Spinal cord (tissue), 10 donors: Measurements from ENCODE around the gene ODC1. TPM values are rescaled to one million over a fixed set of nuclear protein-coding genes. Genes with fewer than 3 reads are reported as not detected.
A peak's percentile ranks its signal among the peaks of the same experiment; 100 is the strongest.

Experiments
- DNase-seq, 6 donors: peaks; one replicate each; pipeline versions ENCODE4 v3.0.0 to v3.0.0-alpha.2; 2013 to 2015; ENCODE audit warnings: low spot score in 6 of 6, low read depth in 4 of 6
- H3K27ac ChIP-seq: one replicate; pipeline ENCODE4 v1.5.1; 2013; ENCODE audit warnings: low read depth, low read length, control low read depth
- H3K27me3 ChIP-seq: one replicate; pipeline ENCODE4 v1.6.1; 2013; ENCODE audit warnings: low read length; ENCODE audit not compliant: control insufficient read depth, insufficient read depth
- H3K36me3 ChIP-seq: one replicate; pipeline ENCODE4 v1.6.1; 2013; ENCODE audit warnings: low read length; ENCODE audit not compliant: control insufficient read depth, insufficient read depth
- H3K4me1 ChIP-seq: one replicate; pipeline ENCODE4 v1.6.1; 2013; ENCODE audit warnings: low read length; ENCODE audit not compliant: control insufficient read depth, insufficient read depth
- H3K4me3 ChIP-seq: one replicate; pipeline ENCODE4 v1.5.1; 2013; ENCODE audit warnings: low read depth, low read length, control low read depth
- H3K9me3 ChIP-seq: one replicate; pipeline ENCODE4 v1.6.1; 2013; ENCODE audit warnings: low read length; ENCODE audit not compliant: control insufficient read depth, insufficient read depth
- WGBS: methylation state at CpG from one replicate; pipeline ENCODE4 v1.1.5; 2013; ENCODE audit warnings: missing lambda C conversion rate; ENCODE audit not compliant: insufficient coverage; 5-methylcytosine and 5-hydroxymethylcytosine counted together
- polyA plus RNA-seq, 2 donors: library from polyadenylated mRNA; unstranded; fragments of 120-200 nt; gene quantifications; one replicate each; pipeline ENCODE4 v1.2.1, GENCODE V29; 2013; ENCODE audit not compliant: insufficient read length in 2 of 2
- total RNA-seq, 2 donors: library from RNA; depleted of rRNA in 1 of 2; stranded (reverse); fragments of 120-200 nt in 1 of 2; fragments of >200 nt in 1 of 2; gene quantifications; one replicate each; pipeline versions ENCODE4 v1.2.3 to v1.2.4, GENCODE V29; 2013 to 2014
- donor health status: healthy.

The ODC1 gene
- total and polyA plus RNA-seq, 4 donors = 79.1 to 137 (median 111) TPM

- Histone ChIP-seq H3K4me1 (peaks cover 29% of the 10 kb centered on the region), H3K4me3 (no peak overlapping the region), H3K9me3 (no peaks in the 10 kb centered on the region), H3K27me3 (no peaks in the 10 kb centered on the region), H3K36me3 (peaks cover 37% of the 10 kb centered on the region), H3K27ac (no peak overlapping the region)
- DNase-seq = no peak
- WGBS = 100% methylated on average over 5 of the region's 16 CpGs
Measured at GRCh38 chr2:10399358-10399757, 48.8 kb downstream of the ODC1 start.

- no peaks in the 10 kb centered on the region for H3K9me3 ChIP-seq
- H3K4me3 ChIP-seq = no peak overlapping the region
- no peak overlapping the region for H3K27ac ChIP-seq
- peaks cover 27% of the 10 kb centered on the region for H3K4me1 ChIP-seq
- H3K36me3 ChIP-seq = peaks cover 34% of the 10 kb centered on the region
- 92% methylated on average over 7 of the region's 14 CpGs for WGBS
- no peak for DNase-seq
- H3K27me3 ChIP-seq = no peaks in the 10 kb centered on the region
Measured at GRCh38 chr2:10398496-10398895, 49.6 kb downstream of the ODC1 start.

GRCh38 chr2:10397878-10398277, 50.2 kb downstream of the ODC1 start:
- H3K4me1 ChIP-seq = peaks cover 33% of the 10 kb centered on the region
- 68% methylated on average over 4 of the region's 4 CpGs for WGBS
- no peak overlapping the region for H3K4me3 ChIP-seq
- no peaks in the 10 kb centered on the region for H3K27me3 ChIP-seq
- peaks cover 34% of the 10 kb centered on the region for H3K36me3 ChIP-seq
- H3K9me3 ChIP-seq = no peaks in the 10 kb centered on the region
- no peak overlapping the region for H3K27ac ChIP-seq
- DNase-seq = no peak

- no peak for DNase-seq
- Histone ChIP-seq H3K9me3 (no peaks in the 10 kb centered on the region), H3K4me3 (no peak overlapping the region), H3K36me3 (peaks cover 34% of the 10 kb centered on the region), H3K27ac (no peak overlapping the region), H3K4me1 (peaks cover 38% of the 10 kb centered on the region), H3K27me3 (no peaks in the 10 kb centered on the region)
- 85% methylated on average over 16 of the region's 16 CpGs for WGBS
Measured at GRCh38 chr2:10397297-10397875, 50.7 kb downstream of the ODC1 start.

- Histone ChIP-seq H3K4me3 (no peak overlapping the region), H3K27me3 (no peaks in the 10 kb centered on the region), H3K9me3 (no peaks in the 10 kb centered on the region), H3K4me1 (peaks cover 32% of the 10 kb centered on the region), H3K36me3 (peaks cover 34% of the 10 kb centered on the region), H3K27ac (no peak overlapping the region)
- WGBS = 80% methylated on average over 11 of the region's 13 CpGs
- DNase-seq = no peak
Measured at GRCh38 chr2:10396464-10396863, 51.7 kb downstream of the ODC1 start.

GRCh38 chr2:10395893-10396292, 52.2 kb downstream of the ODC1 start:
- no peak overlapping the region for H3K27ac ChIP-seq

GRCh38 chr2:10393640-10393982, 54.5 kb downstream of the ODC1 start:
- WGBS = 92% methylated on average over 4 of the region's 4 CpGs
- Histone ChIP-seq H3K27me3 (no peaks in the 10 kb centered on the region), H3K9me3 (no peaks in the 10 kb centered on the region), H3K4me3 (no peak overlapping the region), H3K4me1 (peaks cover 31% of the 10 kb centered on the region), H3K27ac (no peak overlapping the region), H3K36me3 (peaks cover 15% of the 10 kb centered on the region)
- no peak for DNase-seq

More at GRCh38 chr2:10395893-10396292, 52.2 kb downstream of the ODC1 start:
- Histone ChIP-seq H3K9me3 (no peaks in the 10 kb centered on the region), H3K4me1 (peaks cover 31% of the 10 kb centered on the region), H3K36me3 (peaks cover 32% of the 10 kb centered on the region), H3K4me3 (no peak overlapping the region), H3K27me3 (no peaks in the 10 kb centered on the region)
- WGBS = 86% methylated on average over 13 of the region's 14 CpGs
- DNase-seq = no peak

- 44% methylated on average over 7 of the region's 9 CpGs for WGBS
- Histone ChIP-seq H3K27me3 (no peaks in the 10 kb centered on the region), H3K36me3 (peaks cover 12% of the 10 kb centered on the region), H3K9me3 (no peaks in the 10 kb centered on the region), H3K4me1 (peaks cover 36% of the 10 kb centered on the region), H3K4me3 (no peak overlapping the region), H3K27ac (no peak overlapping the region)
- DNase-seq = peak in 2 of 6 donors; percentile 53 to 90
Measured at GRCh38 chr2:10392951-10393639, 55.0 kb downstream of the ODC1 start.

GRCh38 chr2:10392548-10392947, 55.6 kb downstream of the ODC1 start:
- H3K27ac ChIP-seq = no peak overlapping the region
- H3K4me3 ChIP-seq = no peak overlapping the region
- H3K4me1 ChIP-seq = peaks cover 42% of the 10 kb centered on the region
- no peaks in the 10 kb centered on the region for H3K27me3 ChIP-seq
- no peak for DNase-seq
- H3K36me3 ChIP-seq = peaks cover 10% of the 10 kb centered on the region
- 53% methylated on average over 2 of the region's 6 CpGs for WGBS
- no peaks in the 10 kb centered on the region for H3K9me3 ChIP-seq

GRCh38 chr2:10392100-10392499, 56.0 kb downstream of the ODC1 start:
- H3K27ac ChIP-seq = no peak overlapping the region
- H3K27me3 ChIP-seq = no peaks in the 10 kb centered on the region
- peaks cover 6% of the 10 kb centered on the region for H3K36me3 ChIP-seq
- DNase-seq = no peak
- H3K4me1 ChIP-seq = peaks cover 43% of the 10 kb centered on the region
- no peak overlapping the region for H3K4me3 ChIP-seq
- no peaks in the 10 kb centered on the region for H3K9me3 ChIP-seq
- WGBS = no CpG with 5 or more reads among the region's 5 CpGs
